CD4-positive, alpha-beta T cell (primary cell): ENCODE data around the gene PROSER1. TPM values are rescaled to one million over a fixed set of nuclear protein-coding genes. Genes with fewer than 3 reads are reported as not detected.

ENCODE experiments used
- ATAC-seq: fragments of 200-7000 bp; cut with Tn5 transposase; one replicate; pipeline ENCODE4 v1.10.0; 2022; ENCODE audit warnings: mild to moderate bottlenecking; ENCODE audit not compliant: poor library complexity
- CTCF ChIA-PET: fragments of 350-600 bp; sonication (Branson Sonifier 250); formaldehyde crosslinking; loops from one replicate; lab custom pipeline; 2021; ENCODE audit warnings: antibody characterized with exemption, inconsistent platforms; lab: Charles Lee
- POLR2A ChIA-PET: fragments of 350-600 bp; sonication (Branson Sonifier 250); formaldehyde crosslinking; loops from one replicate; lab custom pipeline; 2021; ENCODE audit warnings: antibody characterized with exemption, inconsistent platforms; lab: Charles Lee
- DNase-seq, 14 experiments: peaks; one replicate each; pipeline ENCODE4 v3.0.0-alpha.2; 2013 to 2020; ENCODE audit warnings: mixed read lengths in 2 of 14
- H3K27ac ChIP-seq, 2 donors: one replicate each; pipeline versions ENCODE4 v1.5.1 to v1.7.0; 2013; ENCODE audit warnings: low read length in 2 of 2, low read depth in 1 of 2, mild to moderate bottlenecking in 1 of 2
- H3K27me3 ChIP-seq, 2 experiments: 1 replicate in 1 of 2; 2 replicates in 1 of 2; pipeline versions ENCODE4 v1.6.1 to v1.7.0; 2013; ENCODE audit warnings: low read length in 2 of 2, control low read depth in 1 of 2, mild to moderate bottlenecking in 1 of 2, moderate library complexity in 1 of 2; ENCODE audit not compliant: insufficient read depth in 2 of 2, control insufficient read depth in 1 of 2
- H3K36me3 ChIP-seq: one replicate; pipeline ENCODE4 v1.6.1; 2013; ENCODE audit warnings: low read length, control low read depth; ENCODE audit not compliant: insufficient read depth
- H3K4me1 ChIP-seq: one replicate; pipeline ENCODE4 v1.6.1; 2013; ENCODE audit warnings: low read length, control low read depth; ENCODE audit not compliant: insufficient read depth
- H3K4me3 ChIP-seq: one replicate; pipeline ENCODE4 v1.5.1; 2013; ENCODE audit warnings: mild to moderate bottlenecking, low read length, moderate library complexity
- H3K9me3 ChIP-seq, 2 experiments: 1 replicate in 1 of 2; 2 replicates in 1 of 2; pipeline versions ENCODE4 v1.6.1 to v1.7.0; 2013; ENCODE audit warnings: low read length in 2 of 2, mild to moderate bottlenecking in 2 of 2, control low read depth in 1 of 2, moderate library complexity in 1 of 2; ENCODE audit not compliant: control insufficient read depth in 1 of 2, insufficient read depth in 1 of 2
- H3K27ac Mint-ChIP-seq: one replicate; pipeline ENCODE4 v1.8.0; 2020; ENCODE audit warnings: mixed read lengths
- H3K27me3 Mint-ChIP-seq: one replicate; pipeline ENCODE4 v1.8.0; 2021; ENCODE audit warnings: mixed read lengths
- H3K36me3 Mint-ChIP-seq: one replicate; pipeline ENCODE4 v1.8.0; 2021; ENCODE audit warnings: low read depth, mixed read lengths
- H3K4me1 Mint-ChIP-seq: one replicate; pipeline ENCODE4 v1.8.0; 2021; ENCODE audit warnings: low read depth, mixed read lengths
- H3K4me3 Mint-ChIP-seq: one replicate; pipeline ENCODE4 v1.8.0; 2020; ENCODE audit warnings: mild to moderate bottlenecking, mixed read lengths
- H3K9me3 Mint-ChIP-seq: one replicate; pipeline ENCODE4 v1.8.0; 2020; ENCODE audit warnings: mixed read lengths
- intact Hi-C, 2 experiments: fragments of 100-400 bp; cut with DNase I in 1 of 2; cut with micrococcal nuclease in 1 of 2; formaldehyde crosslinking; loops; one replicate each; pipeline versions ENCODE4 v1.15.1 to v1.9.0; 2023 to 2025; cut with DNase I, micrococcal nuclease
- total RNA-seq, 174 experiments: library from RNA in 2 of 174; stranded (reverse) in 2 of 174; gene quantifications; one replicate each; pipeline ENCODE4 v1.2.3 and lab custom pipeline; 2021 to 2026
- TF ChIP-seq, protein P1 (sequence below): fragments of 200-600 bp; IDR thresholded peaks from one replicate; pipeline ENCODE4 v1.8.0; 2022; ENCODE audit warnings: antibody characterized with exemption, mild to moderate bottlenecking

Gene PROSER1
- total RNA-seq, 2 experiments from 2014 or later, result 29.3 to 35.3 TPM

DNA sequence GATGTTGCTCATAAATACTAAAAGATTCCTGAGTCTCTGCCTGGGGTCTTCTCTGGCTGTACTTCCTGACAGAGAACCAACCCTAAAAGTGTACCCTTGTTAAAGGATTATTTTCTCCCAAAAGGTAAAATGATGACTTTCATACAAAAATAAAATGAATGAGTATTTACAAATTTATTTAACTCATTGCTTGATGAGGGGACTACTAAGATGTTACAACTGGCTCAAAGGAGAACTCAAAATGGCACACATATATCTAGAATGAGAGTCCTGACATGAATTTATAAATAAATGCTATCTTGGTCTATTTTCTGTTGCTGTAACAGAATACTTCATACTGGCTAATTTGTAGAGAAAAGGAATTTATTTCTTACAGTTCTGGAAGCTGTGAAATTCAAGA, 77.7 kb downstream of the PROSER1 start:
- DNase-seq (no peak), ATAC-seq (no peak)
- Histone ChIP-seq H3K27me3 (no peaks in the 10 kb centered on the region), H3K27ac (no peak overlapping the region), H3K9me3 (peaks cover 0 to 10% of the 10 kb centered on the region in 2 experiments), H3K4me3 (no peak overlapping the region), H3K4me1 (no peaks in the 10 kb centered on the region), H3K36me3 (no peaks in the 10 kb centered on the region)
- intact Hi-C loops, result no loop called here
- H3K4me1 Mint-ChIP-seq, result no peaks in the 10 kb centered on the region
- TF ChIP-seq, protein P1, sequence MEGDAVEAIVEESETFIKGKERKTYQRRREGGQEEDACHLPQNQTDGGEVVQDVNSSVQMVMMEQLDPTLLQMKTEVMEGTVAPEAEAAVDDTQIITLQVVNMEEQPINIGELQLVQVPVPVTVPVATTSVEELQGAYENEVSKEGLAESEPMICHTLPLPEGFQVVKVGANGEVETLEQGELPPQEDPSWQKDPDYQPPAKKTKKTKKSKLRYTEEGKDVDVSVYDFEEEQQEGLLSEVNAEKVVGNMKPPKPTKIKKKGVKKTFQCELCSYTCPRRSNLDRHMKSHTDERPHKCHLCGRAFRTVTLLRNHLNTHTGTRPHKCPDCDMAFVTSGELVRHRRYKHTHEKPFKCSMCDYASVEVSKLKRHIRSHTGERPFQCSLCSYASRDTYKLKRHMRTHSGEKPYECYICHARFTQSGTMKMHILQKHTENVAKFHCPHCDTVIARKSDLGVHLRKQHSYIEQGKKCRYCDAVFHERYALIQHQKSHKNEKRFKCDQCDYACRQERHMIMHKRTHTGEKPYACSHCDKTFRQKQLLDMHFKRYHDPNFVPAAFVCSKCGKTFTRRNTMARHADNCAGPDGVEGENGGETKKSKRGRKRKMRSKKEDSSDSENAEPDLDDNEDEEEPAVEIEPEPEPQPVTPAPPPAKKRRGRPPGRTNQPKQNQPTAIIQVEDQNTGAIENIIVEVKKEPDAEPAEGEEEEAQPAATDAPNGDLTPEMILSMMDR, result no peak
- ChIA-PET CTCF (no interaction called here), POLR2A (no interaction called here)
- no peaks in the 10 kb centered on the region for H3K9me3 Mint-ChIP-seq
- H3K4me3 Mint-ChIP-seq, result no peak overlapping the region
- H3K36me3 Mint-ChIP-seq, result no peaks in the 10 kb centered on the region
- H3K27me3 Mint-ChIP-seq, result peaks cover 10% of the 10 kb centered on the region
- H3K27ac Mint-ChIP-seq, result no peak overlapping the region

Other genes with a start within 250 kb of the PROSER1 start
- not detected for gene STOML3, start 47.3 kb downstream of the PROSER1 start, total RNA-seq
- 1 to 10 TPM; 3.9 to 5.9 TPM for gene NHLRC3, start 367 bp upstream of the PROSER1 start, total RNA-seq